Mesenchymal stem cell (in vitro differentiated cells and primary cell): ENCODE results near the gene KCNK17.

Experiments
- DNase-seq: peaks from one replicate; pipeline ENCODE4 v3.0.0-alpha.2; 2013
- H2AFZ ChIP-seq: one replicate; pipeline ENCODE4 v1.6.1; 2013; ENCODE audit warnings: low read depth, mild to moderate bottlenecking, control low read depth, inconsistent platforms, low read length, moderate library complexity
- H2AK5ac ChIP-seq: 2 replicates; pipeline ENCODE4 v1.6.1; 2013; ENCODE audit warnings: low read length, moderate library complexity, mild to moderate bottlenecking, inconsistent platforms; ENCODE audit not compliant: severe bottlenecking
- H2BK120ac ChIP-seq: one replicate; pipeline ENCODE4 v1.6.1; 2013; ENCODE audit warnings: low read depth, mild to moderate bottlenecking, inconsistent platforms, low read length, moderate library complexity
- H2BK12ac ChIP-seq, 2 experiments: one replicate each; pipeline ENCODE4 v1.6.1; 2013; ENCODE audit warnings: inconsistent platforms in 2 of 2, low read length in 2 of 2, mild to moderate bottlenecking in 2 of 2, moderate library complexity in 2 of 2, control low read depth in 1 of 2
- H2BK15ac ChIP-seq: one replicate; pipeline ENCODE4 v1.6.1; 2013; ENCODE audit warnings: mild to moderate bottlenecking, low read depth, inconsistent platforms; ENCODE audit not compliant: poor library complexity, severe bottlenecking
- H2BK5ac ChIP-seq: 2 replicates; pipeline ENCODE4 v1.6.1; 2013; ENCODE audit warnings: low read depth, mild to moderate bottlenecking, low read length, control low read depth, inconsistent platforms; ENCODE audit not compliant: poor library complexity, severe bottlenecking
- H3K14ac ChIP-seq, 2 experiments: one replicate each; pipeline ENCODE4 v1.6.1; 2013; ENCODE audit warnings: inconsistent platforms in 2 of 2, low read length in 2 of 2, control low read depth in 1 of 2, mild to moderate bottlenecking in 1 of 2, moderate library complexity in 1 of 2
- H3K18ac ChIP-seq, 2 experiments: one replicate each; pipeline ENCODE4 v1.6.1; 2013; ENCODE audit warnings: inconsistent platforms in 2 of 2, low read length in 2 of 2, control low read depth in 1 of 2, low read depth in 1 of 2, mild to moderate bottlenecking in 1 of 2
- H3K23ac ChIP-seq, 2 experiments: one replicate each; pipeline ENCODE4 v1.6.1; 2013; ENCODE audit warnings: inconsistent platforms in 2 of 2, low read length in 2 of 2, mild to moderate bottlenecking in 2 of 2, moderate library complexity in 2 of 2, control low read depth in 1 of 2
- H3K27ac ChIP-seq: 2 replicates; pipeline ENCODE4 v1.5.1; 2013; ENCODE audit warnings: mild to moderate bottlenecking, moderate library complexity, low read length, control low read depth, inconsistent platforms; ENCODE audit not compliant: poor library complexity, severe bottlenecking
- H3K27me3 ChIP-seq, 2 experiments: 2 replicates each; pipeline versions ENCODE4 v1.6.1 to v1.7.0; 2013; ENCODE audit warnings: low read length in 2 of 2, mild to moderate bottlenecking in 2 of 2, moderate library complexity in 2 of 2, control low read depth in 1 of 2, inconsistent platforms in 1 of 2; ENCODE audit not compliant: control insufficient read depth in 1 of 2, insufficient read depth in 1 of 2
- H3K36me3 ChIP-seq, 2 experiments: 2 replicates each; pipeline versions ENCODE4 v1.6.1 to v1.7.0; 2013; ENCODE audit warnings: low read length in 2 of 2, control low read depth in 1 of 2, inconsistent platforms in 1 of 2, low read depth in 1 of 2, mild to moderate bottlenecking in 1 of 2; ENCODE audit not compliant: insufficient read depth in 2 of 2, control insufficient read depth in 1 of 2
- H3K4ac ChIP-seq, 2 experiments: one replicate each; pipeline ENCODE4 v1.6.1; 2013; ENCODE audit warnings: inconsistent platforms in 2 of 2, low read length in 2 of 2, mild to moderate bottlenecking in 2 of 2, moderate library complexity in 2 of 2, control low read depth in 1 of 2, low read depth in 1 of 2
- H3K4me1 ChIP-seq: 2 replicates; pipeline ENCODE4 v1.6.1; 2013; ENCODE audit warnings: low read depth, low read length, control low read depth; ENCODE audit not compliant: control insufficient read depth, insufficient read depth
- H3K4me2 ChIP-seq: 2 replicates; pipeline ENCODE4 v1.6.1; 2013; ENCODE audit warnings: low read length, mild to moderate bottlenecking, inconsistent platforms; ENCODE audit not compliant: poor library complexity, severe bottlenecking
- H3K4me3 ChIP-seq, 2 experiments: 2 replicates each; pipeline versions ENCODE4 v1.5.1 to v1.7.0; 2013; ENCODE audit warnings: low read length in 2 of 2, mild to moderate bottlenecking in 2 of 2, control low read depth in 1 of 2, low read depth in 1 of 2; ENCODE audit not compliant: insufficient read depth in 1 of 2
- H3K79me1 ChIP-seq: replicated peaks from 2 replicates; pipeline ENCODE4 v1.6.1; 2013; ENCODE audit warnings: mild to moderate bottlenecking, control low read depth, low read length, inconsistent platforms; ENCODE audit not compliant: poor library complexity, severe bottlenecking
- H3K9ac ChIP-seq: 2 replicates; pipeline ENCODE4 v1.7.0; 2013; ENCODE audit warnings: mild to moderate bottlenecking, low read length, moderate library complexity
- H3K9me3 ChIP-seq: 2 replicates; pipeline ENCODE4 v1.7.0; 2013; ENCODE audit warnings: mild to moderate bottlenecking, low read length; ENCODE audit not compliant: control insufficient read depth
- H4K8ac ChIP-seq: one replicate; pipeline ENCODE4 v1.6.1; 2013; ENCODE audit warnings: inconsistent platforms, mild to moderate bottlenecking, low read length, moderate library complexity
- H4K91ac ChIP-seq: one replicate; pipeline ENCODE4 v1.6.1; 2013; ENCODE audit warnings: mild to moderate bottlenecking, low read length, inconsistent platforms
- WGBS: methylation state at CpG from one replicate; pipeline ENCODE4 v1.1.7; 2013; ENCODE audit warnings: mixed read lengths; 5-methylcytosine and 5-hydroxymethylcytosine counted together

The KCNK17 gene

GRCh38 chr6:39339868-39340550 is 25.8 kb upstream of the KCNK17 start:
- H2BK5ac ChIP-seq, result no peak overlapping the region
- peak overlapping the region; percentile 82 for H4K91ac ChIP-seq
- peaks cover 30 to 46% of the 10 kb centered on the region in 2 experiments for H3K27me3 ChIP-seq
- H2AK5ac ChIP-seq, result no peak overlapping the region
- peak overlapping the region; percentile 75 to 81 for H2BK12ac ChIP-seq
- no peak overlapping the region for H2BK15ac ChIP-seq
- H3K18ac ChIP-seq, result peak overlapping the region; percentile 38 to 67
- no peaks in the 10 kb centered on the region for H3K9me3 ChIP-seq
- H3K79me1 ChIP-seq, result no peaks in the 10 kb centered on the region
- no peak overlapping the region for H3K4me3 ChIP-seq
- no peak overlapping the region for H3K9ac ChIP-seq
- H2BK120ac ChIP-seq, result no peak overlapping the region
- peak overlapping the region; percentile 14 for H2AFZ ChIP-seq
- H3K4me1 ChIP-seq, result peaks cover 4% of the 10 kb centered on the region
- no peak overlapping the region for H3K27ac ChIP-seq
- DNase-seq, result peak; percentile 17
- no peak overlapping the region for H3K4me2 ChIP-seq
- no peak overlapping the region for H3K14ac ChIP-seq
- peak overlapping the region in 1 of 2 experiments; percentile 59 for H3K4ac ChIP-seq
- 33% methylated on average over 10 of the region's 10 CpGs for WGBS
- no peak overlapping the region for H3K23ac ChIP-seq
- H3K36me3 ChIP-seq, result no peaks in the 10 kb centered on the region
- H4K8ac ChIP-seq, result peak overlapping the region; percentile 82

- Histone ChIP-seq H3K36me3 (no peaks in the 10 kb centered on the region), H3K4me2 (no peak overlapping the region), H3K23ac (no peak overlapping the region), H3K18ac (peak overlapping the region; percentile 14 to 68), H3K27ac (no peak overlapping the region), H2BK5ac (no peak overlapping the region), H3K9me3 (no peaks in the 10 kb centered on the region), H4K8ac (peak overlapping the region; percentile 52), H2BK12ac (peak overlapping the region in 1 of 2 experiments; percentile 81), H3K9ac (no peak overlapping the region), H3K4me1 (peaks cover 2% of the 10 kb centered on the region), H3K4ac (peak overlapping the region in 1 of 2 experiments; percentile 59), H3K4me3 (no peak overlapping the region), H2BK15ac (peak overlapping the region; percentile 30), H2AFZ (peak overlapping the region; percentile 14), H3K14ac (no peak overlapping the region), H2AK5ac (no peak overlapping the region), H2BK120ac (no peak overlapping the region), H3K27me3 (peaks cover 36 to 49% of the 10 kb centered on the region in 2 experiments), H4K91ac (no peak overlapping the region), H3K79me1 (no peaks in the 10 kb centered on the region)
- DNase-seq, result peak; percentile 45
- WGBS, result 33% methylated on average over 8 of the region's 9 CpGs
Measured at GRCh38 chr6:39339096-39339867, 25.1 kb upstream of the KCNK17 start.

GRCh38 chr6:39338397-39338796 is 24.2 kb upstream of the KCNK17 start:
- H2AK5ac ChIP-seq, result no peak overlapping the region
- H2AFZ ChIP-seq, result no peak overlapping the region
- DNase-seq, result no peak
- H3K4ac ChIP-seq, result no peak overlapping the region
- H3K23ac ChIP-seq, result no peak overlapping the region
- H3K36me3 ChIP-seq, result no peaks in the 10 kb centered on the region
- peak overlapping the region; percentile 84 for H4K91ac ChIP-seq
- H3K9ac ChIP-seq, result no peak overlapping the region
- H3K14ac ChIP-seq, result no peak overlapping the region
- WGBS, result 86% methylated on average over 5 of the region's 5 CpGs
- no peak overlapping the region for H3K4me3 ChIP-seq
- H3K27me3 ChIP-seq, result peaks cover 41 to 49% of the 10 kb centered on the region in 2 experiments
- no peak overlapping the region for H2BK5ac ChIP-seq
- no peak overlapping the region for H3K4me2 ChIP-seq
- peak overlapping the region; percentile 67 for H4K8ac ChIP-seq
- no peaks in the 10 kb centered on the region for H3K9me3 ChIP-seq
- peak overlapping the region in 1 of 2 experiments; percentile 27 for H3K18ac ChIP-seq
- H3K79me1 ChIP-seq, result no peaks in the 10 kb centered on the region
- H3K4me1 ChIP-seq, result peaks cover 2% of the 10 kb centered on the region
- H2BK12ac ChIP-seq, result peak overlapping the region; percentile 29 to 49
- no peak overlapping the region for H3K27ac ChIP-seq
- H2BK120ac ChIP-seq, result no peak overlapping the region
- peak overlapping the region; percentile 70 for H2BK15ac ChIP-seq
